Keratinocyte (primary cell): ENCODE measurements around the gene RDH13.
"Not testable (repeated sequence)": the region's sequence is repeated elsewhere in the genome, so short reads cannot be mapped to it uniquely, and the experiment has no call there.

Experiments
- CTCF ChIP-seq, 3 experiments: IDR thresholded peaks in 1 of 3; conservative IDR thresholded peaks in 1 of 3; optimal IDR thresholded peaks in 1 of 3; 2 replicates in 2 of 3; 3 replicates in 1 of 3; pipeline versions ENCODE3 to v1.5.1; 2011; ENCODE audit warnings: low read length in 3 of 3, mild to moderate bottlenecking in 3 of 3, moderate library complexity in 2 of 3, control low read depth in 1 of 3, inconsistent platforms in 1 of 3; ENCODE audit not compliant: insufficient read depth in 2 of 3; ENCODE audit errors: extremely low read depth in 1 of 3
- EZH2 ChIP-seq: IDR thresholded peaks from one replicate; pipeline ENCODE4 v1.6.1; 2012; ENCODE audit warnings: inconsistent platforms, mild to moderate bottlenecking, low read length, moderate library complexity

GRCh38 chr19:55020351-55020750 is 42.6 kb downstream of the RDH13 start:
- not testable (repeated sequence) for TF ChIP-seq EZH2; CTCF (optimal IDR thresholded peaks at IDR 0.05 in 1 of 3, IDR thresholded peaks at IDR 0.05 in 1 of 3, conservative IDR thresholded peaks at IDR 0.05 in 1 of 3; ENCODE audit: extremely low read depth in 1 of 3, insufficient read depth in 2 of 3, low read length in 3 of 3)
